Mesothelial cell of epicardium (in vitro differentiated cells): ENCODE measurements around the gene SPIRE1. TPM values are rescaled to one million over a fixed set of nuclear protein-coding genes. Genes with fewer than 3 reads are reported as not detected.
"Not testable (repeated sequence)": the region's sequence is repeated elsewhere in the genome, so short reads cannot be mapped to it uniquely, and the experiment has no call there.

ENCODE experiments used
- DNase-seq, 2 experiments: peaks; one replicate each; pipeline ENCODE4 v3.0.0; 2021; ENCODE audit warnings: low spot score in 2 of 2; ENCODE audit not compliant: unreplicated experiment in 2 of 2
- H3K27ac Mint-ChIP-seq: 2 replicates; pipeline ENCODE4 v1.8.0; 2021; ENCODE audit warnings: mixed read lengths
- H3K27me3 Mint-ChIP-seq: 2 replicates; pipeline ENCODE4 v1.8.0; 2021; ENCODE audit warnings: low read depth, mixed read lengths
- H3K36me3 Mint-ChIP-seq: 2 replicates; pipeline ENCODE4 v1.8.0; 2021; ENCODE audit warnings: mixed read lengths
- H3K4me1 Mint-ChIP-seq: 2 replicates; pipeline ENCODE4 v1.8.0; 2021; ENCODE audit warnings: mixed read lengths
- H3K4me3 Mint-ChIP-seq: 2 replicates; pipeline ENCODE4 v1.8.0; 2021; ENCODE audit warnings: mild to moderate bottlenecking, moderate library complexity, mixed read lengths
- H3K9me3 Mint-ChIP-seq: 2 replicates; pipeline ENCODE4 v1.8.0; 2021; ENCODE audit warnings: mixed read lengths
- total RNA-seq: library from RNA; stranded (reverse); gene quantifications from 3 replicates; pipeline ENCODE4 v1.2.1, GENCODE V29; 2021
- TF ChIP-seq, protein P1 (sequence below): fragments of 200-600 bp; sonication (generic); IDR thresholded peaks from one replicate; pipeline ENCODE4 v1.5.0; 2021; ENCODE audit warnings: antibody characterized with exemption; ENCODE audit not compliant: unreplicated experiment

The SPIRE1 gene
- total RNA-seq, 1 donor from 2014 or later, result 24.2 TPM

- H3K9me3 Mint-ChIP-seq, result peaks cover 2% of the 10 kb centered on the region
- H3K27ac Mint-ChIP-seq, result no peak overlapping the region
- no peak for DNase-seq
- TF ChIP-seq, protein P1, sequence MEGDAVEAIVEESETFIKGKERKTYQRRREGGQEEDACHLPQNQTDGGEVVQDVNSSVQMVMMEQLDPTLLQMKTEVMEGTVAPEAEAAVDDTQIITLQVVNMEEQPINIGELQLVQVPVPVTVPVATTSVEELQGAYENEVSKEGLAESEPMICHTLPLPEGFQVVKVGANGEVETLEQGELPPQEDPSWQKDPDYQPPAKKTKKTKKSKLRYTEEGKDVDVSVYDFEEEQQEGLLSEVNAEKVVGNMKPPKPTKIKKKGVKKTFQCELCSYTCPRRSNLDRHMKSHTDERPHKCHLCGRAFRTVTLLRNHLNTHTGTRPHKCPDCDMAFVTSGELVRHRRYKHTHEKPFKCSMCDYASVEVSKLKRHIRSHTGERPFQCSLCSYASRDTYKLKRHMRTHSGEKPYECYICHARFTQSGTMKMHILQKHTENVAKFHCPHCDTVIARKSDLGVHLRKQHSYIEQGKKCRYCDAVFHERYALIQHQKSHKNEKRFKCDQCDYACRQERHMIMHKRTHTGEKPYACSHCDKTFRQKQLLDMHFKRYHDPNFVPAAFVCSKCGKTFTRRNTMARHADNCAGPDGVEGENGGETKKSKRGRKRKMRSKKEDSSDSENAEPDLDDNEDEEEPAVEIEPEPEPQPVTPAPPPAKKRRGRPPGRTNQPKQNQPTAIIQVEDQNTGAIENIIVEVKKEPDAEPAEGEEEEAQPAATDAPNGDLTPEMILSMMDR, result no peak
- H3K4me3 Mint-ChIP-seq, result no peak overlapping the region
- no peaks in the 10 kb centered on the region for H3K27me3 Mint-ChIP-seq
- no peaks in the 10 kb centered on the region for H3K4me1 Mint-ChIP-seq
- peaks cover 6% of the 10 kb centered on the region for H3K36me3 Mint-ChIP-seq
Measured at GRCh38 chr18:12497839-12498238, 160.1 kb downstream of the SPIRE1 start.

DNA sequence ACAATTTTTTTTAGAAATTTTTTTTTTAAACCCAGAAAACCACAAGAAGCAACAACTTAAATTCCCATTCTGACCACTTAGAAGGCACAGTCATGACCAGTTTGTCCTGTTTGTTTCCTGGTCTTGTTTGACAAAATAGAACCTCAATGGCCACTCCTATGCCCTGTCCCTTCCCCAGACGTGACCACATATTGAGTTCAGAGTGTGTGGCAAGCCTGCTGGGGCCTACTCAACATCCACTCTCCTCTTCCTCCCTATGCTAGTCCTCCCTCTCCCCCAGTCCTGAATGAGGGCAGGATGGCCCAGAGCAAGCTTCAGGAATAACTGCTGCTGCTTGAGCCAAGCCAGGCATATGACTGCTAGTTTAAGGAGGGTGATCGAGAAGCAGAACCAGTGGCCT lies 160.6 kb downstream of the SPIRE1 start:
- Mint-ChIP-seq H3K27ac (no peak overlapping the region), H3K4me1 (no peaks in the 10 kb centered on the region), H3K27me3 (no peaks in the 10 kb centered on the region), H3K9me3 (peaks cover 2% of the 10 kb centered on the region), H3K36me3 (peaks cover 9% of the 10 kb centered on the region), H3K4me3 (no peak overlapping the region)
- TF ChIP-seq, protein P1, result no peak
- DNase-seq, result no peak

- Mint-ChIP-seq H3K27me3 (no peaks in the 10 kb centered on the region), H3K9me3 (peaks cover 19% of the 10 kb centered on the region), H3K4me1 (no peaks in the 10 kb centered on the region), H3K4me3 (no peak overlapping the region), H3K27ac (peak overlapping the region; percentile 24), H3K36me3 (peaks cover 27% of the 10 kb centered on the region)
- TF ChIP-seq, protein P1, result no peak
- no peak for DNase-seq
Measured at GRCh38 chr18:12492907-12493306, 165.0 kb downstream of the SPIRE1 start.

- peaks cover 19% of the 10 kb centered on the region for H3K9me3 Mint-ChIP-seq
- DNase-seq, result no peak
- H3K36me3 Mint-ChIP-seq, result peaks cover 27% of the 10 kb centered on the region
- no peak overlapping the region for H3K4me3 Mint-ChIP-seq
- TF ChIP-seq, protein P1, result no peak
- no peaks in the 10 kb centered on the region for H3K4me1 Mint-ChIP-seq
- no peaks in the 10 kb centered on the region for H3K27me3 Mint-ChIP-seq
- H3K27ac Mint-ChIP-seq, result no peak overlapping the region
Measured at GRCh38 chr18:12491611-12492435, 166.1 kb downstream of the SPIRE1 start.

DNA sequence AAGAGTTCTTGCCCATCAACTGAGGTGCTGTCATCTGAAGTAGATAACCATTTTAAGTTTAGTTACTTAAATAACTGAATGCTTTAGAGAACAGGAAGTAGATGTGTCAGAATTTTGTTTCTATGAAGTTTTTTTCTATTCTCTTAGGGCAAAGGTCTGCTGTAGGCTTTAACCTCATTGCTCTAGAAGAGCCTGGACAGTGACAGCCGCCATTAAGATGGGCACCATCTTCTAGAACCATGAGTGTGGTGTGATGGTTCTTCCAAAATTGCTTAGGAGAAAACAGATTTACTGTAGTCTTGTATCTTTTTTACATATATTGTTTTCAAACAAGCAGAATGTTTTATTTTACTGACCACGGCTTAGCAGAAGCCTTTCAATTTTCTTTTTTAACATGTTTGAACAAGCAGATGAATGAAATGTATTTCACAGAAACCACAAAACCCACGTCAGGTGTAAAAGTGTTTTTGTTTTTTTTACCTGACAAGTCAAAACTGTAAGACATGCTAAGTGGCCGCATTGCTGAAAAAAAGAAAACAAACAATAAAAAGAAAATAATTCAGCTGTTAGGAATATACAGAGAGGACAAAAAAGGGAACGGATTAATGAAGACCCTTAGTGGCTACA lies 172.3 kb downstream of the SPIRE1 start:
- TF ChIP-seq, protein P1, result no peak
- no peak for DNase-seq
- no peaks in the 10 kb centered on the region for H3K4me1 Mint-ChIP-seq
- H3K9me3 Mint-ChIP-seq, result peaks cover 3% of the 10 kb centered on the region
- H3K4me3 Mint-ChIP-seq, result no peak overlapping the region
- peaks cover 3% of the 10 kb centered on the region for H3K36me3 Mint-ChIP-seq
- no peaks in the 10 kb centered on the region for H3K27me3 Mint-ChIP-seq
- no peak overlapping the region for H3K27ac Mint-ChIP-seq

DNA sequence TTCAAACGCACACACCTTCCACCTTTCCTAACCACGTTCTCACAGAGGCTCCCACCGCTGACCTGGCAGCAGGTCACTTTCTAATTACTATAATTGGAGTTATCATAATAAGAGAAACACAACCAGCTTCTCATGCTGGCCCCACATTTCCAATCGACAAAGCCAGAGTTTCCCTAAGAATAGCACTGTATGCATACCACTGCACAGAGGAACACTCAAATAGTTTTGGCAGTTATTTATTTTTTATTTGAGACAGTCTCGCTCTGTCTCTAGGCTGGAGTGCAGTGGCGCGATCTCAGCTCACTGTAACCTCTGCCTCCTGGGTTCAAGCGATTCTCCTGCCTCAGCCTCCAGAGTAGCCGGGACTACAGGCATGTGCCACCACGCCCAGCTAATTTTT lies 176.0 kb downstream of the SPIRE1 start:
- not testable (repeated sequence) for H3K27ac Mint-ChIP-seq, H3K4me3 Mint-ChIP-seq

More for the DNA sequence above, 176.0 kb downstream of the SPIRE1 start:
- not testable (repeated sequence) for H3K9me3 Mint-ChIP-seq, H3K4me1 Mint-ChIP-seq, DNase-seq, H3K27me3 Mint-ChIP-seq, H3K36me3 Mint-ChIP-seq
